B cell (primary cell): Measurements from ENCODE around the gene MLLT10. TPM values are rescaled to one million over a fixed set of nuclear protein-coding genes. Genes with fewer than 3 reads are reported as not detected.

Experiments
- ATAC-seq: fragments of 200-7000 bp; cut with Tn5 transposase; one replicate; pipeline ENCODE4 v1.10.0; 2021; ENCODE audit warnings: low read depth, mild to moderate bottlenecking, moderate number of reproducible peaks, moderate library complexity
- CTCF ChIA-PET: fragments of 350-600 bp; sonication (Branson Sonifier 250); formaldehyde crosslinking; loops from one replicate; lab custom pipeline; 2021; ENCODE audit warnings: antibody characterized with exemption, inconsistent platforms; lab: Charles Lee
- POLR2A ChIA-PET: fragments of 350-600 bp; sonication (Branson Sonifier 250); formaldehyde crosslinking; loops from one replicate; lab custom pipeline; 2021; ENCODE audit warnings: antibody characterized with exemption; lab: Charles Lee
- DNase-seq: peaks from one replicate; pipeline ENCODE4 v3.0.0; 2013
- H2AFZ ChIP-seq: 2 replicates; pipeline ENCODE4 v1.6.1; 2012; ENCODE audit warnings: mild to moderate bottlenecking, low read depth, low read length; ENCODE audit not compliant: insufficient read depth, poor library complexity, severe bottlenecking
- H3K27ac ChIP-seq, 2 donors: 1 replicate in 1 of 2; 2 replicates in 1 of 2; pipeline ENCODE4 v1.5.1; 2012 to 2013; ENCODE audit warnings: low read length in 2 of 2, mild to moderate bottlenecking in 2 of 2, moderate library complexity in 1 of 2
- H3K27me3 ChIP-seq, 4 experiments: fragments of 200-600 bp in 1 of 4; sonication (generic) in 1 of 4; replicated peaks in 1 of 4; 1 replicate in 2 of 4; 2 replicates in 2 of 4; pipeline versions ENCODE4 v1.6.1 to v1.7.0; 2013 to 2016; ENCODE audit warnings: low read length in 3 of 4, mild to moderate bottlenecking in 2 of 4, mixed read lengths in 1 of 4, moderate library complexity in 1 of 4; ENCODE audit not compliant: insufficient read depth in 4 of 4, control insufficient read depth in 3 of 4; ENCODE audit errors: control extremely low read depth in 1 of 4
- H3K36me3 ChIP-seq, 2 experiments: replicated peaks in 1 of 2; 1 replicate in 1 of 2; 2 replicates in 1 of 2; pipeline versions ENCODE4 v1.6.1 to v1.7.1; 2013; ENCODE audit warnings: low read length in 1 of 2; ENCODE audit not compliant: insufficient read depth in 2 of 2, control insufficient read depth in 1 of 2; ENCODE audit errors: control extremely low read depth in 1 of 2, extremely low read depth in 1 of 2
- H3K4me1 ChIP-seq, 2 donors: fragments of 200-600 bp in 1 of 2; sonication (generic) in 1 of 2; 1 replicate in 1 of 2; 2 replicates in 1 of 2; pipeline versions ENCODE4 v1.5.1 to v1.6.1; 2013 to 2017; ENCODE audit warnings: low read length in 2 of 2; ENCODE audit not compliant: control insufficient read depth in 2 of 2, insufficient read depth in 2 of 2
- H3K4me2 ChIP-seq: replicated peaks from 2 replicates; pipeline ENCODE3; 2012; ENCODE audit warnings: mild to moderate bottlenecking, low read depth, low read length; ENCODE audit not compliant: poor library complexity, severe bottlenecking
- H3K4me3 ChIP-seq, 5 experiments: fragments of 200-600 bp in 1 of 5; sonication (generic) in 1 of 5; 1 replicate in 3 of 5; 2 replicates in 2 of 5; pipeline versions ENCODE4 v1.5.1 to v1.7.0; 2011 to 2016; ENCODE audit warnings: low read length in 4 of 5, mild to moderate bottlenecking in 4 of 5, low read depth in 2 of 5, control low read depth in 1 of 5, moderate library complexity in 1 of 5; ENCODE audit not compliant: insufficient read depth in 1 of 5; ENCODE audit errors: control extremely low read depth in 1 of 5, extremely low read depth in 1 of 5
- H3K79me2 ChIP-seq: fragments of 200-600 bp; sonication (generic); one replicate; pipeline ENCODE4 v1.6.0; 2016; ENCODE audit warnings: low read length; ENCODE audit not compliant: control insufficient read depth, insufficient read depth
- H3K9ac ChIP-seq: fragments of 200-600 bp; sonication (generic); 2 replicates; pipeline ENCODE4 v1.6.1; 2017; ENCODE audit warnings: mild to moderate bottlenecking, low read length, moderate library complexity
- H3K9me3 ChIP-seq, 3 donors: one replicate each; pipeline versions ENCODE4 v1.6.1 to v1.7.1; 2013; ENCODE audit warnings: low read length in 2 of 3; ENCODE audit not compliant: control insufficient read depth in 2 of 3, insufficient read depth in 1 of 3; ENCODE audit errors: control extremely low read depth in 1 of 3
- H4K20me1 ChIP-seq: 2 replicates; pipeline ENCODE4 v1.6.0; 2012; ENCODE audit warnings: mild to moderate bottlenecking, low read length; ENCODE audit not compliant: insufficient read depth, control insufficient read depth, poor library complexity, severe bottlenecking
- H3K27ac Mint-ChIP-seq: one replicate; pipeline ENCODE4 v1.8.0; 2021; ENCODE audit warnings: mixed read lengths
- H3K27me3 Mint-ChIP-seq: one replicate; pipeline ENCODE4 v1.8.0; 2021; ENCODE audit warnings: mixed read lengths
- H3K4me1 Mint-ChIP-seq: one replicate; pipeline ENCODE4 v1.8.0; 2021; ENCODE audit warnings: mixed read lengths
- H3K4me3 Mint-ChIP-seq: one replicate; pipeline ENCODE4 v1.8.0; 2021; ENCODE audit warnings: mixed read lengths
- H3K9me3 Mint-ChIP-seq: one replicate; pipeline ENCODE4 v1.8.0; 2022; ENCODE audit warnings: mixed read lengths; ENCODE audit not compliant: insufficient read depth
- EZH2 ChIP-seq: IDR thresholded peaks from 2 replicates; pipeline ENCODE4 v1.6.1; 2012; ENCODE audit warnings: borderline replicate concordance, low read depth, mild to moderate bottlenecking, moderate library complexity, low read length; ENCODE audit not compliant: insufficient read depth, poor library complexity, severe bottlenecking
- WGBS: methylation state at CpG from one replicate; pipeline ENCODE4 v1.1.5; 2013; ENCODE audit warnings: missing lambda C conversion rate; ENCODE audit not compliant: insufficient coverage; 5-methylcytosine and 5-hydroxymethylcytosine counted together
- intact Hi-C: fragments of 100-400 bp; cut with micrococcal nuclease; formaldehyde crosslinking; loops from one replicate; pipeline ENCODE4 v1.10.0; 2022
- polyA plus RNA-seq: library from polyadenylated mRNA; depleted of rRNA; stranded (reverse); fragments of >200 nt; gene quantifications from 2 replicates; pipeline ENCODE4 v1.2.3, GENCODE V29; 2012
- total RNA-seq, 2 donors: library from RNA; stranded (reverse); fragments of 120-200 nt in 1 of 2; gene quantifications; 1 replicate in 1 of 2; 2 replicates in 1 of 2; pipeline versions ENCODE4 v1.2.3 to v1.2.4, GENCODE V29; 2013 to 2022
- TF ChIP-seq, protein P1 (sequence below): fragments of 200-600 bp; IDR thresholded peaks from one replicate; pipeline ENCODE4 v1.8.0; 2022; ENCODE audit warnings: antibody characterized with exemption, mild to moderate bottlenecking

MLLT10 gene
- total and polyA plus RNA-seq, 2 donors (not counting 1 experiment from before 2014, with no cell fraction given), result 21.7 to 70.5 TPM

DNA sequence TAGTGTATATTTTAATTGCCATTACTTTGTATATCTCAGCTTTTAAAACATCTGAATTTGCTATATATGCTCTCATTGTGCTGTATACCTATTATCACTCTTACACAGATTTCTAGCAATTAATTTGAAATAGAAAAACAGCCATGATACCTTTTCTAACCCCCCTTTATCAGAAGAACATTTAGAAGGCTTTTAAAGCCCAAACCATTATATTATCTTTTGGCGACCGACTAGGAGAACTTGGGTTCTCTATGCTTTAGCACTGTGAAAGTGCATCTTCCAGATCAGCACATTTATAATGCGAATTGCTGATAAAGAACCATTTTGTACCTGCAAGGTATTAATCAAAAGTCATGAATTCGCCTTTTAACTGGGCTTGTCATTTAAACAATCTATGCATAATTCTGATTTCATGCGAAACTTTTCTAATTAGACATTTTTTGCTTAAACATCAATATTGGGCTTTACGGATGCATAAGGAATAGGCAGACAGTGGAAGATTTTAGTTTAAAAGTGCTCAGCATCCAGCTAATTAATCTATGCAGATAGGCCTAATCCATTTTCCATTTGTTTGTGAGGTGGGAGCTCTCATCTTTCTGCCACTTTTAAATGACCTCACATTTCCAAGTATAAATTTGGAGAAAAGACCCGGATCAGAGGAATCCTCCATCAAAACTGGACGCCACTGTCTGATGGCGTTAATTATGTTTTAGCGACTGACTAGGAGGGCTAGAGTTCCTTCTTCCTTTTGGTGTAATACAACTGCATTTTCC, 1.2 kb upstream of the MLLT10 start:
- Histone ChIP-seq H3K9ac (peak overlapping the region; percentile 89), H2AFZ (peak overlapping the region; percentile 95), H3K9me3 (no peaks in the 10 kb centered on the region), H3K27me3 (peaks cover 0 to 10% (median 3%) of the 10 kb centered on the region in 4 experiments), H4K20me1 (peaks cover 5% of the 10 kb centered on the region), H3K79me2 (peaks cover 5% of the 10 kb centered on the region), H3K4me1 (peaks cover 12 to 16% of the 10 kb centered on the region in 2 donors), H3K4me3 (peak overlapping the region; percentile 58 to 98 (median 84)), H3K36me3 (peaks cover 0 to 3% of the 10 kb centered on the region in 2 experiments), H3K27ac (peak overlapping the region; percentile 69 to 82), H3K4me2 (peak overlapping the region; percentile 87)
- ChIA-PET POLR2A (interaction anchor here (0.6 kb wide), 1 partner anchor 14 kb away, joined by 7 read pairs; no protein-coding TSS in a partner anchor), CTCF (interaction anchor here (1.0 to 1.2 kb wide), 2 partner anchors 13 to 37 kb away, joined by 3 to 4 read pairs; no protein-coding TSS in a partner anchor)
- peak overlapping the region; percentile 95 for H3K27ac Mint-ChIP-seq
- no peaks in the 10 kb centered on the region for H3K9me3 Mint-ChIP-seq
- peaks cover 14% of the 10 kb centered on the region for H3K27me3 Mint-ChIP-seq
- ATAC-seq (no peak), DNase-seq (no peak)
- peak overlapping the region; percentile 94 for H3K4me3 Mint-ChIP-seq
- intact Hi-C loops, result loop anchor here (1.0 to 10.0 kb wide), 6 partner anchors 8 to 1182 kb away; partner anchors contain the start of genes PIP4K2A and SKIDA1
- 36% methylated on average over 3 of the region's 10 CpGs for WGBS
- TF ChIP-seq EZH2, result no peak
- TF ChIP-seq, protein P1, sequence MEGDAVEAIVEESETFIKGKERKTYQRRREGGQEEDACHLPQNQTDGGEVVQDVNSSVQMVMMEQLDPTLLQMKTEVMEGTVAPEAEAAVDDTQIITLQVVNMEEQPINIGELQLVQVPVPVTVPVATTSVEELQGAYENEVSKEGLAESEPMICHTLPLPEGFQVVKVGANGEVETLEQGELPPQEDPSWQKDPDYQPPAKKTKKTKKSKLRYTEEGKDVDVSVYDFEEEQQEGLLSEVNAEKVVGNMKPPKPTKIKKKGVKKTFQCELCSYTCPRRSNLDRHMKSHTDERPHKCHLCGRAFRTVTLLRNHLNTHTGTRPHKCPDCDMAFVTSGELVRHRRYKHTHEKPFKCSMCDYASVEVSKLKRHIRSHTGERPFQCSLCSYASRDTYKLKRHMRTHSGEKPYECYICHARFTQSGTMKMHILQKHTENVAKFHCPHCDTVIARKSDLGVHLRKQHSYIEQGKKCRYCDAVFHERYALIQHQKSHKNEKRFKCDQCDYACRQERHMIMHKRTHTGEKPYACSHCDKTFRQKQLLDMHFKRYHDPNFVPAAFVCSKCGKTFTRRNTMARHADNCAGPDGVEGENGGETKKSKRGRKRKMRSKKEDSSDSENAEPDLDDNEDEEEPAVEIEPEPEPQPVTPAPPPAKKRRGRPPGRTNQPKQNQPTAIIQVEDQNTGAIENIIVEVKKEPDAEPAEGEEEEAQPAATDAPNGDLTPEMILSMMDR, result no peak
- H3K4me1 Mint-ChIP-seq, result peaks cover 18% of the 10 kb centered on the region

GRCh38 chr10:21534280-21534586, 201 bp downstream of the MLLT10 start:
- H3K4me3 ChIP-seq, result peak overlapping the region; percentile 54 to 98 (median 78)
- H3K9me3 Mint-ChIP-seq, result no peaks in the 10 kb centered on the region
- H3K36me3 ChIP-seq, result peaks cover 4 to 11% of the 10 kb centered on the region in 2 experiments
- CTCF ChIA-PET, result interaction anchor here (1.2 kb wide), 2 partner anchors 14 to 16 kb away, joined by 3 to 4 read pairs; no protein-coding TSS in a partner anchor
- H3K27ac Mint-ChIP-seq, result peak overlapping the region; percentile 85
- no peak for DNase-seq
- H3K4me1 Mint-ChIP-seq, result peaks cover 17% of the 10 kb centered on the region
- H3K27me3 Mint-ChIP-seq, result peaks cover 4% of the 10 kb centered on the region
- POLR2A ChIA-PET, result interaction anchor here (0.8 kb wide), 1 partner anchor 39 kb away, joined by 3 read pairs; no protein-coding TSS in a partner anchor
- H3K4me2 ChIP-seq, result peak overlapping the region; percentile 87
- no peak for ATAC-seq
- peaks cover 6% of the 10 kb centered on the region for H3K79me2 ChIP-seq
- H3K4me3 Mint-ChIP-seq, result peak overlapping the region; percentile 94
- no peaks in the 10 kb centered on the region for H3K9me3 ChIP-seq
- peak overlapping the region; percentile 48 to 52 for H3K27ac ChIP-seq
- peak overlapping the region; percentile 95 for H2AFZ ChIP-seq
- H3K4me1 ChIP-seq, result peaks cover 12 to 16% of the 10 kb centered on the region in 2 donors
- H3K9ac ChIP-seq, result peak overlapping the region; percentile 89
- 0% methylated on average over 1 of the region's 26 CpGs for WGBS
- peaks cover 5% of the 10 kb centered on the region for H4K20me1 ChIP-seq
- TF ChIP-seq, protein P1, result no peak
- intact Hi-C loops, result loop anchor here (1.0 to 10.0 kb wide), 3 partner anchors 469 to 1181 kb away; partner anchors contain the start of genes DNAJC1 and PIP4K2A
- H3K27me3 ChIP-seq, result peaks cover 0 to 10% (median 0%) of the 10 kb centered on the region in 4 experiments
